HG03280 (cell line): ENCODE data around the gene PSEN2.

ENCODE experiments used
- ATAC-seq: cut with Tn5 transposase; IDR thresholded peaks from one replicate; pipeline ENCODE4 v1.9.1; 2021; ENCODE audit warnings: mild to moderate bottlenecking, moderate library complexity; ENCODE audit not compliant: unreplicated experiment

Gene PSEN2

GRCh38 chr1:226864311-226864710 is 6.1 kb upstream of the PSEN2 start:
- ATAC-seq = no peak

- ATAC-seq = no peak
Observed at GRCh38 chr1:226865590-226865989, 4.8 kb upstream of the PSEN2 start.

GRCh38 chr1:226867461-226868054 is 2.9 kb upstream of the PSEN2 start:
- no peak for ATAC-seq

DNA sequence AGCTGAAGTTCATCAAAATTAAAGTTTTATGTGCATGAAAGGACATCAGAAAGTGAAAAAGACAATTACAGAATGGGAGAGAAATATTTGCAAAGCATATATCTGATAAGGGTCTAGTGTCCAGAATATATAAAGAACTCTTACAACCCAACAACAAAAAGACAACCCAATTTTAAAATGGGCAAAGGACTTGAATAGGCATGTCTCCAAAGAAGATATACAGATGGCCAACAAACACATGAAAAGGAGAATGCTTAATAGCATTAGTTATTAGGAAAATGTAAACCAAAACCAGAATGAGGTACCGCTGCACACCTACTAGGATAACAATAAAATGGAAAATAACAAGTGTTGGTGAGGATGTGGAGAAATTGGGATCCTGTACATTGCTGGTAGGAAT is 1.7 kb upstream of the PSEN2 start:
- ATAC-seq = no peak

DNA sequence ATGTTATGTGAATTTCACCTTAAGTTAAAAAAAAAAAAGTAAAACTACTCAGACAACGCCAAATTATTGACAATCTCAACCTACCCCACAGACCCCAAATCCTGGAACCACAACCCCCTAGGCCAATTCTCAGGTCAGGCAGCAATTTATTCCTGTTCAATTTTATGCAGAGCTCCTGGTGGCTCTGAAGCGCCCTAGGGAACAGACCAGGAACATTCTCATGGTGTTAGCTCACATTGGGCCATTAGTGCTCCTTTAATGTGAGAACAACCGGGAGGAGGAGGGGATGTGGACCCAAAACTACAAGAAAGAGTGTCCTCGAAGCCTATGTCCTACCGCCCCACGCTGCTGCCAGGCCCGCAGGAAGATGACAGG is 403 bp upstream of the PSEN2 start:
- no peak for ATAC-seq

DNA sequence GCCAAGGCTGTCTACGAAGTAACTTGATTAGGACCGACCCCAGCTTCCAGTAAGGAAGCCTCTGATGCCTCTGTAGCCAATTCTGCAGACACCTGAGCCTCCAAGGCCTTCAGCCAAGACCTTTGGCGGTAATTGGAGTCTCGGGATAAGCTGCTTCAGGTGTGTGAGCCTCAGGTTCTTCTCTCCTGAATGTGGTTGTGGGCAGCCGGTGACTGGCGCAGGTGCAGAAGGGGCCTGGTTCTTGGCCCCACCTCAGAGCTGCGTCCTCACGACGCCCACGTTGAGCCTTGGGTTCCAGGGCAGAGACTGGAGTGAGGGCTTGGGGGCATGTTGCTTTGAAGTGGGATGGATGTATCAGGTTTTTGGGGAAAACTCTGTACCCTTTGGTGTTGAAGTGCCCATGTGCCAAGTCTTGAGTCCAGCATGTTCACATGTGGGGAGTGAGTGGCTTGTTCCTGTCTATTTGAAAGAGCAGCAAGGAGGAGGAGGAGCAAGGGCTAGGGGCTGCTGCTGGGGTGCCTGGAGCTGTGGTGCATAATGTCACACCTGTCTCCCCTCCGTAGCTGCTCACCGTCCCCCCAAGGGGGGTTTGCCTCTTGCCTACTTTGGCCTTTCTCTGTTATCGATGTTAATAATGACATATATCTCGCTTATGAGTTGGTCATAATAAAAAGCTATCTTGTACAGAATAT is 1.4 kb downstream of the PSEN2 start:
- no peak for ATAC-seq

DNA sequence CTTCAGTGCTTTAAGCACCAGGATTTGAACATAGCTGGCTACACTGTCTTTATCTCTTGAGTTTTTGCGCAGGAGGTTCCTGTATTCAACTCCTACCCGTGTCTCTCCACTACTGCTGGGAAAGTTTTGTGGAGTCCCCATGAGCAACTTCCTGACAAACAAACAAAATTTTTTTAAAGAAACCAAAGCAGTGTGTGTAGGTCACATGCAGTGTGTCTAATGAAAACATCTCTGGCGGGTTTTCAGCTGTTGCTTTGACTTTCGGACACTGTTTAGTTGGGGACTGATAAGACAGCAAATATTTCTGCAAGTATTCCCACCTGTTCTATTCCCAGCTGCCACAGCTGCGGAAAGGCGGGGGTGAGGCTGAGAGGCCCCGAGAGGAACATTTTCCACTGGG is 2.0 kb downstream of the PSEN2 start:
- no peak for ATAC-seq

DNA sequence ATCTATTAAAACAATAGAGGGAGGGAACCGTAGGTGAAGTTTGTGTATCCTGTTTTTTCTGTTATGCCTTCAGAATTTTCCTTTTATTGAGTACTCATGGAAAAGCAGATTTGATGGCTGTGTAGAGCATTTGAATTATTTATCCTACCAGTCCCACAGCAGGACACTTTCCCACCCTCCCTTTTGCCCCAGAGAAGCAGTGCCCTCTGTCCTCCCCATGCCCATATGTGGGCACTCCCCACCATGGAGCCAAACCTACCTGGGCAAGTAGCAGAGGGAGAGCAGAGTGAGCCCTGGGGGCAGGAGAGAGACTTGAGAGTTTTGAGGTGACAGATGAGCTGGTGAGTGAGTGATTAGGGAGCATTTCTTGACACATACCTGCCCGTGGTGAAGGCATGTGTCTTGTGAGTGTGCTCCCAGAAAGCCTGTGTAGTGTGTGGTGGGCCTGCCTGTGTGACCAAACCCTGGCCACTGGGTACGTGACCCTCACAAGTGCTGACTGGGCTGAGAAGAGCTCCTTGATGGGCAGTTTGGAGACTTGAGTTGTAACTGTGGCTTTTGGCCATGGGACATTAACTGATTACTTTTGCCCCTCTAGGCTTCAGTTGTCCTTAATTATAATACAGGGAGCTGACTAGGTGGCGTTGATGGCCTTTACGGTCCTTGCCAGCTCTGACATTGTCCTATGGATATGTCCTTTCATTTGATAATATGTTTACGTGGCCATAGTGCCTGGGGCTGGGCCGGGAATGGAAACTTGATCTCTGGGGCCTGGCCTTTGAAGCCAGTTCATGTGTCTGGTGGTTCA is 3.6 kb downstream of the PSEN2 start:
- ATAC-seq = no peak

DNA sequence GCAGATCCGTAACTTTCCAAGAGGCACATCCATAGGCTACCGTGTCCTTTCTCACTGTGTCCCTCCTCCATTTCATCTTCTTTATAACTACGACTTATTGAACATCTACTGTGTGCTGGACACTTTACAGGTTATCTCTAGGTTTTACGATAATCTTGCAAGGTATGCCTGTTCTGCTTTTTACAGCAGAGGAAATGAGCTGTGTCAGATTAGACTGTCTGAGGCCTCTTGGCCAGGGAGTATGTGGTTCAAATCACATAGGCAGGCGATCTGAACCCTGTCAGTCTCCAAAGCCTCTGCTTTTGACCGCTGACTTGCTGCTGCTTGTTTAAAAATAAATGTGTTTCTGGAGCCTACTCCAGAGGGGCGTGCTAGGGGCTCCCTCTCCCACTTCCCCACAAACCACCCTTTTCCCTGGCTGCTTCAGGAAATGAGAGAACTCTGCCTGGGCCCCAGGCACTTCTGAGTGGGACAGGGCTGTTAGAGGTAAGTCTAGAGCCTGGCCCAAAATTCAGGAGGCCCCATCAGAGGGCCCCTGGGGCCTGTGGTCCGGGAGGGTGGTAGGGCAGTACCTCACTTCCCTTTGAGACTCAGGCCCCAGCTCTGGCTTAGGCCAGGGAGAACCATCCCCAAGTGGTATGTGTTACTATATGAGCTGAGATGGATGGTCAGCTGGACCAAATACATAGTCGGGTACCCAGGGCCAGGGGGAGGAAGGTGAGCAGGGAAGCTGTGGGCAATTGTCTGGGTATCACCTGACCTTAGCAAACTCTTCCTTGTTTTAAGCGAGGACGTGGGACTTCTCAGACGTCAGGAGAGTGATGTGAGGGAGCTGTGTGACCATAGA is 4.4 kb downstream of the PSEN2 start:
- ATAC-seq = no peak

DNA sequence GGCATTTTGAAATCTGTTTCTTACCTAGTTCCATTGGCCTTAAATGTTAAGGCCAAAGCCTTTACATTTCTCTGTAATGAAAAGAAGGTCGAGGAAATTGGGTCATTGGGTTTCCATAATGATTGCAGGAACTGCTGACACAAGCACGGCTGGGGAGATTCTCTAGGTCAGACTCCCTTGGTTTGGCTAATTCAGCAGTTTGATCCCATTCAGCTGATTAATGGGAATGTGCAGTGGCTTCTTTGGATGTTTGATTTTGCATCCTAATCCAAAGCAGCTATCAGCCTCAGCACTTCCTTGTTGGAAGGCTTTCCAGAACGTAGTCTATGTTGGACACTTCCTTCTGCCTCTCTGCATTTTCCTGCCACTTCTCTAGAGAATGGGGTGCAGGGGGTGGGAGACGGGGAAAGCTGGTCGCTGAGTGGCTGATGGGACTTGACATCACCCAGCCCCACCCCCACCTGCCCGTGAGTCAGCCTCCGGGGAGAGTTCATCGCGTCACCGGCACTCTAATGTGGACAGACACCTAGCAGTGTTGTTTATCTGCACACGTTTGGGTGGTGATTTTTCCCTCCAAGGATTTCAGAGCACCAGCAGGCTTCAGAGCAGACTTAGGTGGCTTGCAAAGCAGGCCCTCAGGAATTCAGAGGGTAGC is 5.4 kb downstream of the PSEN2 start:
- ATAC-seq = no peak

DNA sequence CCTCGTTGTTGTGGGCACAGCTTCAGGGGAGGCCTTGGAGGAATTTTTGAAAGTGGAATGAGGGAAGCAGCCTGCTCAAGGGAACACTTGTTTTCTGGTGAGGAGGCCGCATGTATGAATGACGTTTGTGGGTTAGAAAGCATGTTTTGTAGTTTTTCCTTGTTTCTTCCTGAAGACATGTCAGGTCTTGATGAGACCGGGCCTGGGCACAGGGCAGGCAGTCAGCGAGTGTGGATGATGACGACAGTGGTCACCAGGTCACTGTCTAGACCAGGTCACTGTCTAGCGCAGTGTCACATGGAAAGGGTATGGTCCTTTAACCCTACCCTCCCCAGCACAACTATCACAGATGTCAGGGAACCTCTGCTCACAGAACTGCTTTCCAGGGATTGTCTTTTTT is 7.3 kb downstream of the PSEN2 start:
- ATAC-seq = no peak

- ATAC-seq = no peak
Observed at GRCh38 chr1:226880372-226881287, 10.2 kb downstream of the PSEN2 start.

DNA sequence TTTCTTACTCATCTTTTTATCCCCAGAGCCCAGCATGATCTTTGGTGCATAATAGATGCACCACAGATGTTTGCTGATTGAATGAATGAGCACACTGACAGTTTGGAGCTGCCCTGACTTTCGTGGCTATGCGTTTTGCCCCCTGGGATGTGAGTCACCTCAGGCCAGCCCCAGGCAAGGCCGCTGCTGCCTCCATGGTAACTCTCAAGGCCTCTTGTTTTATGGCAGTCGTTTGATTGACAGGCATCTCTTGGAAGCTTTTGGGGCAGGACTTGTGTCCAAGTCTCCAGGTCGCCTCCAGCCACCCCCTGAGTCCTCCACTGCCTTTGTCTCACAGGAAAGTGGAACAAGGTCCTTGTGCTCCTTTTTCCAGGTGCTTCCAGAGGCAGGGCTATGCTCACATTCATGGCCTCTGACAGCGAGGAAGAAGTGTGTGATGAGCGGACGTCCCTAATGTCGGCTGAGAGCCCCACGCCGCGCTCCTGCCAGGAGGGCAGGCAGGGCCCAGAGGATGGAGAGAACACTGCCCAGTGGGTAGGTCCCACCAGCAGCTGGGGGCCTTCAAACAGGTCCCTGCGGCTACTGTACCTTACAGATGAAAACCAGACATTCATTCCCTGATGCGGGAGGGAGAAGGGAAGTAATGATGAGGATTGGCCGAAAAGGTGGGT is 11.2 kb downstream of the PSEN2 start:
- ATAC-seq = no peak

- peak; percentile 2 for ATAC-seq
Observed at GRCh38 chr1:226882187-226882586, 11.8 kb downstream of the PSEN2 start.

- ATAC-seq = peak; percentile 95
Observed at GRCh38 chr1:226882631-226883409, 12.4 kb downstream of the PSEN2 start.

DNA sequence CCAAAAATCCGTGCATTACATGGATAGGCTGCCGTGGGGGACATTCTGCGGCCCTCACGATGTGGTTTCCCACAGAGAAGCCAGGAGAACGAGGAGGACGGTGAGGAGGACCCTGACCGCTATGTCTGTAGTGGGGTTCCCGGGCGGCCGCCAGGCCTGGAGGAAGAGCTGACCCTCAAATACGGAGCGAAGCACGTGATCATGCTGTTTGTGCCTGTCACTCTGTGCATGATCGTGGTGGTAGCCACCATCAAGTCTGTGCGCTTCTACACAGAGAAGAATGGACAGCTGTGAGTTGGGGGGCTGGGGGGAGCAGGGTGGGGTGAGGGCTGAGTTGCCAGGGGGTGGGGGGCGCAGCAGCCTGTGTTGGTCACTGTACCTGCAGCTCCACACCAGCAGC is 13.2 kb downstream of the PSEN2 start:
- no peak for ATAC-seq

DNA sequence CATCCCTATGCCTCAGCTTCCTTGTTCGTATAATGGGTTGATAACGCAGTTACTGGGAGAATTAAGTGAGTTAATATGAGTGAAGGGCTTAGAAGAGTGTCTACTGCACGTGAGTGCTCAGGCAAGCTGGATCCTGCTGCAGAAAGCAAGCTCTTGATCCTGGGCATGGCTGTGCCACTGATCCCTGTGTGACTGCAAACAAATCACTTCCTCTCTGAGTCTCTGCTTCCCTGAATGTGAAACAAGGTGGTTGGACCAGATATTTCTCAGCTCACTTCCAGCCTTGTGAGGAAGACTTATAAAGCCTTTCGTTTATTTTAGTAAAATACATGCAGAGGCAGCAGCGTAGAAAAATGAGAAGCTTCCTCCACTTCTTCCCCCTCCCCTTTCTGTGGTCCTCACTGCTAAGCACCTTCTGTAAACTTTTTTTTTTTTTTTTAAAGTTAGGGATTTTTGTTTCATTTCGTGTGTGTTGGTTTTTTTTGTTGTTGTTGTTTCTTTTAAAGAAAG is 13.8 kb downstream of the PSEN2 start:
- ATAC-seq = no peak
